Duodenal mucosa (tissue), 2 donors: Measurements from ENCODE around the gene WRAP73.

ENCODE experiments used
- H3K27ac ChIP-seq: one replicate; pipeline ENCODE4 v1.7.0; 2013; ENCODE audit warnings: low read depth, low read length
- H3K27me3 ChIP-seq, 2 donors: one replicate each; pipeline ENCODE4 v1.7.0; 2013; ENCODE audit warnings: low read length in 2 of 2, control low read depth in 1 of 2; ENCODE audit not compliant: insufficient read depth in 2 of 2, control insufficient read depth in 1 of 2
- H3K36me3 ChIP-seq, 2 donors: one replicate each; pipeline ENCODE4 v1.7.0; 2013; ENCODE audit warnings: low read length in 2 of 2, control low read depth in 1 of 2; ENCODE audit not compliant: insufficient read depth in 2 of 2, control insufficient read depth in 1 of 2
- H3K4me1 ChIP-seq, 2 donors: one replicate each; pipeline ENCODE4 v1.7.0; 2013; ENCODE audit warnings: low read length in 2 of 2, control low read depth in 1 of 2; ENCODE audit not compliant: insufficient read depth in 2 of 2, control insufficient read depth in 1 of 2
- H3K4me3 ChIP-seq, 2 donors: one replicate each; pipeline ENCODE4 v1.7.0; 2013; ENCODE audit warnings: low read length in 2 of 2, low read depth in 1 of 2
- H3K9ac ChIP-seq, 2 donors: one replicate each; pipeline ENCODE4 v1.7.0; 2013; ENCODE audit warnings: low read length in 2 of 2, low read depth in 1 of 2
- H3K9me3 ChIP-seq, 2 donors: one replicate each; pipeline ENCODE4 v1.7.0; 2013; ENCODE audit warnings: low read length in 2 of 2, control low read depth in 1 of 2; ENCODE audit not compliant: control insufficient read depth in 1 of 2

Gene WRAP73

DNA sequence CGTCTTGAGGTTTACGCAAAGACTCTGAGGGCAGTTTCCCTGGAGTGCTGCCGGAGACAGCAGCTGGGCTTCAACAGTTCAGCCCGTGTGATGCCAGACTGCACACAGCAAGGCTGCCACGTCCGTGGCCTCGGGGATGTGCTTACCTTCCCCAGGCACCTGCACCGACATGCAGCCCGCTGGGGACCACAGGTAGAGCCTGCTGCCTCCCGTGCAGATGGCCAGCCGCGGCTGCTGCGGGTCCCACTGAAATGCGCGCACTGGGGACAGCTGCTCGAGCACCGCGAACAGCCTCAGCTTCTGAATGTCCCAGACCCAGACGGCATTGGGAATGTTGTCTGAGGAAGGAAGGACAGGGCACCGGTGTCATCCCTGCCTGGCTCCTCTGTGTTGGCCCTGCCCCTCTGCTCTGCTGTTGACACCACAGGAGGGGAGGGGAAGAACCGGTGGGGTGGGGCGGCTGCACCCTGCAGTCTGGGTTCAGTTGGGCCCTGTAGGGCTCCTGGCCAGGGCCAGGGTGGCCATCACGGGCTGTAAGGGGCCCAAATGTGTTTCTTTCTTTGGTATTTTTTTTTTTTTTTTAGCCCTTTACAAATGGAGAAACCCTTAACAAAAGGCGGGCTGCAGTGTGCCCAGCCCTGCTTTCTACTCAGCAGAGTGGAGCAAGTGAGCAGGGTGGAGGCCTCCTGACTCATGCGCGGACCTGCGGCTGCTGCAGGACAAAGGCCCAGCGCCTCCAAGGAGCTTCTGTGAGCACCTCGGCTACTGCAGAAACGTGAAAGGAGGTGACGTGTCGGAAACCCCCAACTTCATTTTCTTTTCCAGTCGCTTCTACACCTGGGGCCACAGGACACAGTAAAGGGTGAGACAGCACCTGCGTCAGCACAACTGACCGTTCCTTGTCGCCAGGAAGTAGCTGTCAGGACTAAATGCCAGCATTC lies 18.3 kb downstream of the WRAP73 start:
- no peaks in the 10 kb centered on the region for H3K27me3 ChIP-seq
- peaks cover 49 to 88% of the 10 kb centered on the region in 2 donors for H3K36me3 ChIP-seq
- no peak overlapping the region for H3K9ac ChIP-seq
- no peaks in the 10 kb centered on the region for H3K4me1 ChIP-seq
- no peak overlapping the region for H3K27ac ChIP-seq
- no peak overlapping the region for H3K4me3 ChIP-seq
- no peaks in the 10 kb centered on the region for H3K9me3 ChIP-seq

DNA sequence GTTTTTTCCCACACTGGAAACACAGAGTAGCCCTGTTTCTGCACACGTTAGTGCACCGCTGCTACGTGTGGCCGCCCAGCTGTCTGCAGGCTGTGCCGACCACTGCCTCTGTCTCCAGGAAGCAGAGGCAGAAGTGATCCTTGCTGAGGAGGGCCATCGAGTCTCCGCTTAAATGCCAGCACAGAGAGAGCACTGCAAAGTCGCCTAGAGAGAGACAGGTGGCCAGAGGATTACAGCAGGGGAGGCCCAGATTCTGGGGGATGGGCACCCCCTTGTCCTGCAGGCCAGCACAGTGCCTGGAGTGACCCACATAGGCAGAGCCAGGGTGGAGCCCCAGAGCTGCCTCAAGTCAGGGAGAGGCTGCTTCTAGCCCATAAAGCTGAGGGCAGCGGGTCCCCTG lies 19.0 kb downstream of the WRAP73 start:
- Histone ChIP-seq H3K36me3 (peaks cover 49 to 82% of the 10 kb centered on the region in 2 donors), H3K27me3 (no peaks in the 10 kb centered on the region), H3K9ac (no peak overlapping the region), H3K27ac (no peak overlapping the region), H3K4me1 (peaks cover 3 to 6% of the 10 kb centered on the region in 2 donors), H3K9me3 (no peaks in the 10 kb centered on the region), H3K4me3 (no peak overlapping the region)

DNA sequence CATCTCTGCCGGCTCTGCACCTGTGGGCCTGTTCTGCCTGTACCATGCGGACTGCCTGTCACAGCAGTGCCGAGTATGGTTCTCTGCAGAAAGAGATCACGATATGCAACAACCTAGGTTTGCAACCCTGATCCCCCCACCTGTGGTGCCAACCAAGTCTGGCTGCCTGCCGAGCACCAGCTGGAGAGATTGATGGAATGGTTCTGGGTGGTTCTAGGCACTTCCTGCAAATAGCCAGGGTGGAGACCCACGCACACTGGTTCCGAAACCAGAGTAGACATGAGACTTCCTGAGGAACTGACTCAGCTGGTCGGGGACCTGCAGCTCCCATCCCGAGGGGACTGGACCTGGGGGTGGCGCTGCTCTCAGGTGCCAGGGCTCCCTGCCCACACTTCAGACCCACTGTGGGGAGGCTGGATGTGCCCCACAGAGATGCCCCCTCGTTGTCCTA lies 19.7 kb downstream of the WRAP73 start:
- H3K36me3 ChIP-seq = peaks cover 48 to 75% of the 10 kb centered on the region in 2 donors

GRCh38 chr1:3629561-3630160 lies 20.2 kb downstream of the WRAP73 start:
- Histone ChIP-seq H3K36me3 (peaks cover 43 to 70% of the 10 kb centered on the region in 2 donors), H3K9me3 (no peaks in the 10 kb centered on the region), H3K27ac (no peak overlapping the region), H3K4me3 (no peak overlapping the region), H3K9ac (no peak overlapping the region), H3K27me3 (no peaks in the 10 kb centered on the region), H3K4me1 (peaks cover 10% of the 10 kb centered on the region in 2 donors)

More for the DNA sequence above, 19.7 kb downstream of the WRAP73 start:
- Histone ChIP-seq H3K4me1 (peaks cover 10% of the 10 kb centered on the region in 2 donors), H3K27ac (no peak overlapping the region), H3K9me3 (no peaks in the 10 kb centered on the region), H3K9ac (no peak overlapping the region), H3K27me3 (no peaks in the 10 kb centered on the region), H3K4me3 (no peak overlapping the region)

DNA sequence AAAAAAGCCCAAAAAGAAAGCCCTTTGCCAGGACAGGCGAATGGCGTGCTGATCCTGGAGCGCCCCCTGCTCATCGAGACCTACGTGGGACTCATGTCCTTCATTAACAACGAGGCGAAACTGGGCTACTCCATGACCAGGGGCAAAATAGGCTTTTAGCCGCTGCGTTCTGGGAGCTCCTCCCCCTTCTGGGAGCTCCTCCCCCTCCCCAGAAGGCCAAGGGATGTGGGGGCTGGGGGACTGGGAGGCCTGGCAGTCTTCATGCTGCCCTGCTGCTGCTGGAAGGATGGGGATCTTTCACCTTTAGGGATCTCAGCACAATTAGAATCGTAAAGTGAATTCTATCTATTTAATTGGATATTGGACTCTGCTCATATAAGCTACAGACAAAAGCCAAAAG lies 21.5 kb downstream of the WRAP73 start:
- peaks cover 37 to 58% of the 10 kb centered on the region in 2 donors for H3K36me3 ChIP-seq
- H3K4me1 ChIP-seq = peaks cover 16 to 17% of the 10 kb centered on the region in 2 donors
- H3K4me3 ChIP-seq = no peak overlapping the region
- no peaks in the 10 kb centered on the region for H3K9me3 ChIP-seq
- no peak overlapping the region for H3K9ac ChIP-seq
- no peaks in the 10 kb centered on the region for H3K27me3 ChIP-seq
- no peak overlapping the region for H3K27ac ChIP-seq

DNA sequence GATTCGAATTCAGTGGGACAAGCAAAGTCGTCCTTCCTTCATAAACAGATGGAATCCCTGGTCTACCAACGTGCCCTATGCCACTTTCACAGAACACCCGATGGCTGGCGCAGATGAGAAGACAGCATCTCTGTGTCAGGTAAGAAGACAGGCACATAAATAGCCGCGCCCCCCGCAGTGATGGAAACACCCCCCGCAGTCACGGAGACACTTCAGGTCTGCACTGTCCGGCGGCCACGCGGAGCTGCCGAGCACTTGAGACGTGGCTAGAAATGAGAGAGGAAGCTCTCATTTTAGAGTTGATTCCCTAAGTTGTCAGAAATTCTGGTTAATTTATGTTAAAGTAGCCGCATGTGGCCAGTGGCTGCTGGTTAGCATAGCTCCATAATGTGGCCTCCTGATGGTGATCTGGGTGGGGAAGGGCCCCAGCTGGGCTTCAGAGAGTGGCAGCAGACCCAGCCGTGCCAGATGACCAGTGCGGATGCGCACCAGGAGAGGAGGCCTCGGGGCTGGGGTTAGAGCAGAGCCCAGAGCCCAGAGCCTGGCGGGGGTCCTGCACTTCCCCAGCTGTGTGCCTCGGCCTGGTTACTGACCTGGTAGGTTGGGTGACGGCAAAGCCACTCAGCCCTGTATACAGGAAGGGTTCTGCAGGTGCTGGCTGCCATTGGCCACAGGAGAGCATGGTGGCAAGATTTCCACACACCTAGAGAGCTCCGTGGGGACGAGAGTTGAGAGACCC lies 22.2 kb downstream of the WRAP73 start:
- Histone ChIP-seq H3K9me3 (no peaks in the 10 kb centered on the region), H3K27ac (no peak overlapping the region), H3K36me3 (peaks cover 36 to 52% of the 10 kb centered on the region in 2 donors), H3K4me1 (peaks cover 21 to 23% of the 10 kb centered on the region in 2 donors), H3K9ac (no peak overlapping the region), H3K4me3 (no peak overlapping the region), H3K27me3 (no peaks in the 10 kb centered on the region)

GRCh38 chr1:3626025-3626424 lies 23.9 kb downstream of the WRAP73 start:
- peak overlapping the region; percentile 53 to 71 for H3K9ac ChIP-seq
- H3K4me3 ChIP-seq = peak overlapping the region; percentile 68 to 85
- H3K27ac ChIP-seq = no peak overlapping the region
- H3K9me3 ChIP-seq = no peaks in the 10 kb centered on the region
- H3K27me3 ChIP-seq = no peaks in the 10 kb centered on the region
- peaks cover 23 to 24% of the 10 kb centered on the region in 2 donors for H3K4me1 ChIP-seq
- H3K36me3 ChIP-seq = peaks cover 31 to 35% of the 10 kb centered on the region in 2 donors

DNA sequence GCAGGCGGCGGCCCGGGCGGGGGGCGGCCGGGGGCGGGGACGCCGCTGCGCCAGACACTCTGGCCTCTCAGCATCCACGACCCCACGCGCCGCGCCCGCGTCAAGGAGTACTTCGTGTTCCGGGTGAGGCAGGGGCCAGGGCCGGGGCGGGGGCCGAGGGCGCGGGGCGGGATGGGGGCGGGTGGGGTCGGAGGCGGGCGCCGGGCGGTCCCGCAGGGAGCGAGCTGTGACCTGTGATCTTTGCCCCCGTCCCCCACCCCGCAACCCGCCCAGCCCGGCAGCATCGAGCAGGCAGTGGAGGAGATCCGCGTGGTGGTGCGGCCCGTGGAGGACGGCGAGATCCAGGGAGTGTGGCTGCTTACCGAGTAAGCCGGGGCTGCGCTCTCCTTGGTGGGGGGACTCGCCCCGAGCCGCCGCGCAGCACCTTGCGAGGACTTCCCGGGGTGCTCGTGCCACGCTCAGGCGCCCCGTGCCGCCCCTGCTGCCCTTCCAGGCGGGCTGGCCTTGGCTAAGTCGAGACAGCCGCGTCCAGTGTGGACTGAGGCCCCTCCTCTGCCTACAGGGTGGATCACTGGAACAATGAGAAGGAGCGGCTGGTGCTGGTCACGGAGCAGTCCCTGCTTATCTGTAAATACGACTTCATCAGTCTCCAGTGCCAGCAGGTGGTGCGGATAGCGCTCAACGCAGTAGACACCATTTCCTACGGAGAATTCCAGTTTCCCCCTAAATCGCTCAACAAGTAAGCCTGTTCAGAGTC lies 24.6 kb downstream of the WRAP73 start:
- Histone ChIP-seq H3K27ac (peak overlapping the region; percentile 82), H3K4me1 (peaks cover 23 to 24% of the 10 kb centered on the region in 2 donors), H3K9ac (peak overlapping the region; percentile 53 to 71)

More for the DNA sequence above, 24.6 kb downstream of the WRAP73 start:
- Histone ChIP-seq H3K4me3 (peak overlapping the region; percentile 68 to 85), H3K36me3 (peaks cover 29% of the 10 kb centered on the region in 2 donors), H3K27me3 (no peaks in the 10 kb centered on the region), H3K9me3 (no peaks in the 10 kb centered on the region)
